PFSK-1 (cell line): ENCODE measurements around the gene BMP4.

Source experiments
- FOXP2 ChIP-seq: optimal IDR thresholded peaks from 2 replicates; pipeline ENCODE3; 2011; ENCODE audit warnings: borderline replicate concordance, control low read depth, inconsistent platforms; ENCODE audit not compliant: insufficient read depth; ENCODE audit errors: extremely low read length, extremely low read depth
- POLR2AphosphoS5 ChIP-seq: IDR thresholded peaks from 2 replicates; pipeline ENCODE4 v1.6.1; 2012; ENCODE audit warnings: low read depth, mild to moderate bottlenecking, control low read depth, low read length, moderate library complexity
- REST ChIP-seq, 2 experiments: IDR thresholded peaks; 2 replicates each; pipeline versions ENCODE4 v1.6.1 to v1.8.0; 2011 to 2012; ENCODE audit warnings: low read depth in 2 of 2, low read length in 2 of 2, control low read depth in 1 of 2, inconsistent platforms in 1 of 2, mild to moderate bottlenecking in 1 of 2, moderate library complexity in 1 of 2; ENCODE audit not compliant: insufficient read depth in 1 of 2
- SIN3A ChIP-seq: IDR thresholded peaks from 2 replicates; pipeline ENCODE4 v1.6.1; 2012; ENCODE audit warnings: mild to moderate bottlenecking, low read length, moderate library complexity, borderline replicate concordance; ENCODE audit not compliant: insufficient read depth
- TAF1 ChIP-seq: IDR thresholded peaks from 2 replicates; pipeline ENCODE4 v1.6.1; 2012; ENCODE audit warnings: low read length, control low read depth, borderline replicate concordance; ENCODE audit not compliant: insufficient read depth

Gene BMP4

GRCh38 chr14:53947094-53947445, 9.6 kb downstream of the BMP4 start:
- no peak for TF ChIP-seq SIN3A
- no peak for TF ChIP-seq TAF1
- TF ChIP-seq REST (IDR thresholded peaks at IDR 0.05; ENCODE audit: insufficient read depth in 1 of 2, low read depth in 2 of 2, low read length in 2 of 2) = no peak
- TF ChIP-seq POLR2AphosphoS5 = no peak
- TF ChIP-seq FOXP2 = no peak

GRCh38 chr14:53946404-53947093, 10.1 kb downstream of the BMP4 start:
- TF ChIP-seq REST (IDR thresholded peaks at IDR 0.05; ENCODE audit: insufficient read depth in 1 of 2, low read depth in 2 of 2, low read length in 2 of 2) (no peak), SIN3A (no peak), POLR2AphosphoS5 (no peak), FOXP2 (no peak), TAF1 (no peak)

GRCh38 chr14:53946071-53946403, 10.6 kb downstream of the BMP4 start:
- TF ChIP-seq SIN3A (no peak), POLR2AphosphoS5 (no peak), REST (IDR thresholded peaks at IDR 0.05; ENCODE audit: insufficient read depth in 1 of 2, low read depth in 2 of 2, low read length in 2 of 2) (no peak), TAF1 (no peak), FOXP2 (no peak)

- TF ChIP-seq FOXP2 (no peak), TAF1 (no peak), REST (IDR thresholded peaks at IDR 0.05; ENCODE audit: insufficient read depth in 1 of 2, low read depth in 2 of 2, low read length in 2 of 2) (no peak), SIN3A (no peak), POLR2AphosphoS5 (no peak)
Measured at GRCh38 chr14:53943751-53944083, 12.9 kb downstream of the BMP4 start.
